Effector memory CD4-positive, alpha-beta T cell (primary cell): ENCODE results near the gene WNT10A.

Experiments
- DNase-seq, 3 donors: peaks; one replicate each; pipeline ENCODE4 v3.0.0-alpha.2; 2020
- H3K27ac ChIP-seq: 2 replicates; pipeline ENCODE4 v1.7.0; 2013; ENCODE audit warnings: mild to moderate bottlenecking, low read length, moderate library complexity; ENCODE audit not compliant: insufficient read depth, poor library complexity, severe bottlenecking
- H3K27me3 ChIP-seq: replicated peaks from 2 replicates; pipeline ENCODE4 v1.7.0; 2013; ENCODE audit warnings: mild to moderate bottlenecking, low read length; ENCODE audit not compliant: insufficient read depth, control insufficient read depth, poor library complexity, severe bottlenecking
- H3K36me3 ChIP-seq: 2 replicates; pipeline ENCODE4 v1.7.0; 2013; ENCODE audit warnings: mild to moderate bottlenecking, low read length, moderate library complexity; ENCODE audit not compliant: control insufficient read depth, insufficient read depth
- H3K4me1 ChIP-seq: 2 replicates; pipeline ENCODE4 v1.7.0; 2013; ENCODE audit warnings: low read length, mild to moderate bottlenecking; ENCODE audit not compliant: control insufficient read depth, insufficient read depth, poor library complexity, severe bottlenecking
- H3K4me3 ChIP-seq: 2 replicates; pipeline ENCODE4 v1.7.0; 2013; ENCODE audit warnings: low read length, low read depth, mild to moderate bottlenecking; ENCODE audit not compliant: insufficient read depth, poor library complexity, severe bottlenecking
- H3K9me3 ChIP-seq: 2 replicates; pipeline ENCODE4 v1.7.0; 2013; ENCODE audit warnings: mild to moderate bottlenecking, low read length, moderate library complexity; ENCODE audit not compliant: control insufficient read depth

Gene WNT10A

GRCh38 chr2:218893349-218894150 lies 12.9 kb downstream of the WNT10A start:
- peak overlapping the region; percentile 95 for H3K27ac ChIP-seq
- H3K4me1 ChIP-seq, result peaks cover 61% of the 10 kb centered on the region

DNA sequence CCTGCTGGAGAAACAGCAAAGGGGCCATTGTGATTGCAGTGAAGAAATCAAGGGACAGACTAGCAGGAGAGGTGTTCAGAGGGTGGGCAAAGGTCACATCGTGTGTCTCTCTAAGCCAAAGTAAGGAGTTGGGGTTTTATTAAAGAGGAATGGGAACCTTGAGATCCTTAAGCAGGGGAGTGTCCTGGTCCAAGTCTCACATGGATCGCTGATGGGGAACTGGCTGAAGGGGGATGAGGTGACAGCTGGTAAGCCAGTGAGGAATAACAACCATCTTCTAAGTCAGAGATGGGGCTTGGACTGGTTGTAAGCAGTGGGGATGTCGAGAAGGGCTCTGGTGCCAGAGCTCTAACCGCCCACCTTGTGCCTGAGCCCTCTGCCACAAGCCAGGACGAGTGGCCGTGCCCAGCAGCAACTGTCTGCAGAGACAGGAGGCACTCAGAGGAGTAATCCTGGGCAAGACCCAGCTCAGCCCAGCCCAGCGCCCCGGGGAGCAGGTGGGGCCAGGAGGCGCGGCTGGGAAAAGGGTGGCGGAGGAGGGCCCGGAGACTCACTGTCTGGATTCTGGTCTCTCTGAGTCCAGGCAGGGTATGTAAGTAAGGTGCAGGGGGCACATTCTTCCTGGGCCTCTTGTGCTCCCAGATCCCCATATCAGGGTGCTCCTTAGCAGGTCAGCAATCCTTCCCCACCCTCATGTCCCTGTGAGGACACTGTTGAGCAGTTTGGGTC lies 13.7 kb downstream of the WNT10A start:
- no peak for DNase-seq
- H3K27ac ChIP-seq, result peak overlapping the region; percentile 95
- no peaks in the 10 kb centered on the region for H3K9me3 ChIP-seq
- no peak overlapping the region for H3K4me3 ChIP-seq
- H3K27me3 ChIP-seq, result peaks cover under 1% of the 10 kb centered on the region
- peaks cover 63% of the 10 kb centered on the region for H3K4me1 ChIP-seq
- peaks cover 5% of the 10 kb centered on the region for H3K36me3 ChIP-seq

More at GRCh38 chr2:218893349-218894150, 12.9 kb downstream of the WNT10A start:
- H3K27me3 ChIP-seq, result no peaks in the 10 kb centered on the region
- DNase-seq, result no peak
- no peaks in the 10 kb centered on the region for H3K9me3 ChIP-seq
- H3K4me3 ChIP-seq, result peak overlapping the region; percentile 25
- H3K36me3 ChIP-seq, result peaks cover 5% of the 10 kb centered on the region

DNA sequence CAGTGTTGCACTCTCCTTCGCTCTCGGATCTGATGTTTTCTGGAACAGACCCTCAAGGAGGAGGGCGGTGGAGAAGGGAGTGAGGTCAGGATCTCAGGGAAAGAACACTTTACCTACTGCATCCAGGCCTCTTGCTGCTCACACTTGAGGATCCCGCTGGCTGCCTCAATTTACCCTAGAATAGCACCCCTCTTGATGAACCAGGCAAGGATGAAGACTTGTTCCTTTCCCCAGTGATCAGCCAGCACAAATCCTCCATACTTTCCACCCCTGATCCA lies 14.2 kb downstream of the WNT10A start:
- Histone ChIP-seq H3K4me1 (peaks cover 64% of the 10 kb centered on the region), H3K27me3 (peaks cover 3% of the 10 kb centered on the region), H3K27ac (peak overlapping the region; percentile 95), H3K36me3 (peaks cover 5% of the 10 kb centered on the region), H3K9me3 (no peaks in the 10 kb centered on the region), H3K4me3 (no peak overlapping the region)
- no peak for DNase-seq

- Histone ChIP-seq H3K4me3 (no peak overlapping the region), H3K36me3 (peaks cover 3% of the 10 kb centered on the region), H3K4me1 (peaks cover 64% of the 10 kb centered on the region), H3K9me3 (no peaks in the 10 kb centered on the region), H3K27ac (peak overlapping the region; percentile 95), H3K27me3 (peaks cover 3% of the 10 kb centered on the region)
- DNase-seq, result no peak
Observed at GRCh38 chr2:218895326-218895725, 14.7 kb downstream of the WNT10A start.

DNA sequence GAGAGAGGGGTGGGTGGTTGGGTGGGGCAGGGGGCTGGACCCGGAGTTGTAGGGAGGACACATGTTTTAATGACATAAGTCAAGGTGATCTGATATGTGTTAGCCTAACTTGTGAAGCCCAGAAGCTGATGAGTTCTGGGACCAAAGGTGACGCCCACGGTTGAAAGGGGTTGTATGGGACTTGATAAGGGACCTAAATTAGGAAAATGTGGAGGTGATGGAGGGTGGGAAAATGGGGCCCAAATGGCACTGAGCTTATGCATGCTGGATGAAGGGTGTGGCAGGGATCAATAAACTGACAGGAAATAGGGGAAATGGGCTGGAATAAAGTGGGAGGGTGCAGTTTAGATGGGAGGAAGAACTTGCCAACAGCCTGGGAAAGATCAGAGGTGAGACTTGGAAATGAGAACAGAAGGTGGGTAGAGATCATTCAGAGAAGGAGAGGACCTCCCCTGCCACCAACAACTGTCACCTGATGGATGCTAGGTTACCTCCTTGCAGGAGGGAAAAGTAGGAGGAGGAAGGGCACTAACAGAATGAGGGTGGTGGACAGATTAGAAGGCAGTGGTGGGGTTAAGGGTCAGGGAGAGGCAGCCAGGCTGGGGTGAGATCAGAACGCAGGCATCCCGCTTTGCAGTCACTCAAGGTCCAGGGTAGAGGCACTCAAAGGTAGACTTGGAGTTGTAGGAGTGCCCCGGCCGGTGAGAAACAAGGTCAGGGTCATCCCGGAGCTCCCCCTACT lies 15.3 kb downstream of the WNT10A start:
- H3K9me3 ChIP-seq, result no peaks in the 10 kb centered on the region
- H3K27me3 ChIP-seq, result peaks cover 3% of the 10 kb centered on the region
- H3K36me3 ChIP-seq, result no peaks in the 10 kb centered on the region
- peak overlapping the region; percentile 0 for H3K4me3 ChIP-seq
- H3K4me1 ChIP-seq, result peaks cover 64% of the 10 kb centered on the region
- H3K27ac ChIP-seq, result peak overlapping the region; percentile 95
- DNase-seq, result no peak

GRCh38 chr2:218896501-218897393 lies 16.1 kb downstream of the WNT10A start:
- Histone ChIP-seq H3K27me3 (peaks cover 4% of the 10 kb centered on the region), H3K9me3 (no peaks in the 10 kb centered on the region), H3K4me1 (peaks cover 64% of the 10 kb centered on the region), H3K36me3 (no peaks in the 10 kb centered on the region), H3K27ac (peak overlapping the region; percentile 95), H3K4me3 (peak overlapping the region; percentile 53)
- peak; percentile 84 to 91 (median 88) for DNase-seq

DNA sequence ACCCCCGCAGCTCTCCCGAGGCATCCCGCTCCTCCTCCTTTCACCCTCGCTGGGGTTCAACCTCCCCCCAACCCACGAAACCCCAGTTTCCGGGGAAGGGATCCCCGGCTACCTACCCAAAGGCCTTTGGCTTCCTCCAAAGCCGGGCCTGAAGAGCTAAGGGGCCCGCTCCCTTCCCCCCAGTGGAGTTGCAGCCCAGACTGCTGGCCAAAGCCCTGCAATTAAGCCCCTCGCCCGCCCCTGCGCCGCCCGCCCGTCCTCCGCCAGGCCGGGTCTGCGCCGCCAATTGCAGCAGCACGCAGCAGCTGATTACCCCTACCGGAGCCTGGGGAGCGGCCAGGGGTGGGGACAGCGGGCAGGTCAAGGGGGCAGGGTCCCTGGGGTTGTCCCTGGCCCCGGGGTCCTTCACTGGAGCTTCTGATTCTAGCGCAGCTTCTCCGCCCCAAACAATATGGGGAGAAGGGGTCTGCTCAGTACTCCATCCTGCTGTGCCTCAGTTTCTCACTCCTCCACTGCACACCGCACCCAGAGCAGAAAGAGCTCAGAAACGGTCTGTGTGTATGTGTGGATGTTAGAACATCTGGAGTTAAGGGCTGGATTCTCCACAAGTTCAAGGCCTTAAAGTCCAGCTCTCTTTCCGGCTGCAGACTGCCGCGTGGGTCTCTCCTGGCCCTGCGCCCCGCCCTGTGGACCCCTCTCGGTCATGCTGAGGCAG lies 16.9 kb downstream of the WNT10A start:
- Histone ChIP-seq H3K27me3 (peaks cover 7% of the 10 kb centered on the region), H3K27ac (peak overlapping the region; percentile 95), H3K9me3 (no peaks in the 10 kb centered on the region), H3K4me3 (peak overlapping the region; percentile 53), H3K36me3 (no peaks in the 10 kb centered on the region), H3K4me1 (peaks cover 55% of the 10 kb centered on the region)
- no peak for DNase-seq

- Histone ChIP-seq H3K4me1 (peaks cover 50% of the 10 kb centered on the region), H3K27ac (peak overlapping the region; percentile 95), H3K9me3 (no peaks in the 10 kb centered on the region), H3K27me3 (peaks cover 7% of the 10 kb centered on the region), H3K36me3 (no peaks in the 10 kb centered on the region), H3K4me3 (peak overlapping the region; percentile 53)
- DNase-seq, result peak; percentile 54 to 71 (median 61)
Observed at GRCh38 chr2:218898109-218898878, 17.6 kb downstream of the WNT10A start.
